NK-92 treated with Interleukin-12 subunit alpha and Interleukin-12 subunit beta, amount 100 ng/mL, for 24 hours (cell line): Measurements from ENCODE around the gene OR6C75.
"Not testable (repeated sequence)": the region's sequence is repeated elsewhere in the genome, so short reads cannot be mapped to it uniquely, and the experiment has no call there.

Experiments used
- DNase-seq: peaks from one replicate; lab custom pipeline; 2025; lab: John Stamatoyannopoulos, UW

Gene OR6C75

DNA sequence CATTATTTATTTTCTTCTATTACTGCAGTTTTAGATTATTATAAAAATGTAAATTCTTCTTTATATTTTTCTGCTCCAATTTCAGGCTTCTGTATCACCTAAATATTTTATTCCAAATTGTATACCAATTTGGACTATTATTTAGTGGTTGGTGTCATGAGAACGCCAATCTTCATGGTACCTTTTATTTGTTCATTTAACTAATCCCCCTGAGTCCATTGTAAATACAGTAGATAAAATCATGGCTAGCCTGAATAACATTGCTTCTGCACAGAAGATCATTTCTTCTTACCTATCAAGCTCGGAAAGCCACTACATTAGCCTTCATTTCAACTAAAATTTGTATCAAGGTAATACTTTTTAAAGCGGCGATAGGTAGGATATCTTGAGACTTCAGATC is at the start of gene OR6C75:
TSS of gene OR6C75 (plus strand) at position 301 of the 400 bp plus-strand sequence. CDS start 2,136 bp downstream, outside the sequence.
- DNase-seq: no peak

DNA sequence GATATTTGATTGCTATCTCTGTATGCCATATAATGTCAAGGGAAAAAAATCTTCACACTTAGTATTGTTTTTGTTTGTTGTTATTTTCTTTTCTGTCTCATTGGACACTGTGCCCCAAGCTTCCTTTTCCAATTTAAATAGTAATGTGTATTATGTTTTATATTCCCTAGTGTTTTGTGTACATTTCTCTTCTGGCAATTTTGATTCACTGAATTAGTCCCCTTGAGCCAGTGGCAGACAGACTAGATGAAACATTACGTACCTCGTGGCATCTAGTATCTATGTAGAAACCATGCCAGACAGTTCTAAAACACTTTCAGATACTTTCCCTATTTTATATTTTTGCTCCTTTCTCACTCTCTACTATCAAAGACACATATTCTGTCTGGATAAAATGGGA is 48.7 kb upstream of the OR6C75 start, which contains the start of gene OR6C1:
TSS of gene OR6C1 (plus strand) at position 301 of the 400 bp plus-strand sequence. CDS start 6,257 bp downstream, outside the sequence.
- no peak for DNase-seq

DNA sequence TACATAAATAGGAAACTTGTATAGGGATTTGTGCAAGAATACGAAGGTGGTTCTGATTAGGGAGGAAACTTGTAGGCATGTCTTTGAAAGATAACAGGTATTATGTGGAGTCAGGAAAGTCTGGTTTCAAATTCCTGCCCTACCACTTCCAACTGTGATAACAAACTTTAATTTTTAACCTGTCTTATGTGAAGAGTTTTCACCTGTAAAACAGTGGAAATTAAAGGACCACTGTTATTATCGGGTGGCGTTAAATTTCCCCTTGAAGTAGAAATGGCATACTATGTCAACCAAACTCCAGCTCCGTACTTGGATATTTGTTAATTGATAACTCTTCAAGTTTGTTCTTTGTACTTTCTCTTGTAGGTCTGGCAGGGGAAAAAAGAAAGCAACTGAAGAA is 42.6 kb upstream of the OR6C75 start:
- DNase-seq: no peak

- not testable (repeated sequence) for DNase-seq
Measured at GRCh38 chr12:55325801-55326200, 37.0 kb upstream of the OR6C75 start.

DNA sequence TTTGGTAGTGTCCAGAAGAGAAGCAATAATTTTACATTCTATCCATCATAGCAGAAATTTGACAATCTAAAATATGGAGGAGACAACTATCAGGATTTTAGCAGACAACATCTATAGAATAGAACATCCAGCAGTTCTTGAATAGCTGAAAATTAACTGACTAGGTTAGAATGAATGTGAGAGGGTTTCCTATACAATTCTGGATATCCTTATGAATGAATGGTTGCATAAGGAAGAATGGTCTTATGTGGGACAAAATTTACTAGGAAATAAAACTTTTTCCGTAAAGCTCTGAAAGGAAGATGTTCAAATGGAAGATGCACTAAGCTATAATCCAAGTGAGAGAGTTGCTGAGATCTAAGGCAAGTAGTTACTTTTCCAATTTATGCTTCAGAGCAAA is 32.3 kb upstream of the OR6C75 start, which contains the start of gene OR6C3:
TSS of gene OR6C3 (plus strand) at position 301 of the 400 bp plus-strand sequence. CDS start 955 bp downstream, outside the sequence.
- DNase-seq: no peak

GRCh38 chr12:55336002-55336401 is 26.8 kb upstream of the OR6C75 start:
- DNase-seq: no peak

DNA sequence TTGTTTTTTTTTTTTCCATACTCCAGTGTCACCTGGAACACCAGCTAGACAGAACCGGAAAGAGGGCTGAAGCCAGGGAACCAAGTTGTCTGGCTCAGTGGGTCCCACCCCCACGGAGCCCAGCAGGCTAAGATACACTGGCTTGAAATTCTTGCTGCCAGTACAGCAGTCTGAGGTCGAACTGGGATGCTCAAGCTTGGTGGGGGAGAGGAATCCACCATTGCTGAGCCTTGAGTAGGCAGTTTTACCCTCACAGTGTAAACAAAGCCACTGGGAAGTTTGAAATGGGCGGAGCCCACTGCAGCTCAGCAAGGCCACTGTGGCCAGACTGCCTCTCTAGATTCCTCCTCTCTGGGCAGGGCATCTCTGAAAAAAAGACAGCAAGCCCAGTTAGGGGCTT is 7.4 kb upstream of the OR6C75 start:
- DNase-seq: not testable (repeated sequence)

GRCh38 chr12:55365086-55365485 is 2.3 kb downstream of the OR6C75 start:
- no peak for DNase-seq

DNA sequence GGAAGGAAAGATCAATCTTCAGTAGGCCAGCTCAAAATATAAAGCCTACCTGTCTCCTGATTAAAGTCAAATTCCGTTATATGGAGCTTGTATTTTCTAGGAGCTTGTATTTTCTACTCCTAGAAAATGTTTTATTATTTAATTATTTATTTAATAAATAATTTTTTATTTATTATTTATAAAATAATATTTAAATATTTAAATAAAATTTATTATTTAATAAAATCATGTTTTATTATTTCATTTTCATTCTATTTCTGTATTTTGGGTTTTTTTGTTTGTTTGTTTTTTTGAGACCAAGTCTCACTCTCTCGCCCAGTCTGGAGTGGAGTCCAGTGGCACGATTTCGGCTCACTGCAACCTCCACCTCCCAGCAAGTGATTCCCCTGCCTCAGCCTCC is 9.7 kb downstream of the OR6C75 start:
- no peak for DNase-seq

GRCh38 chr12:55385891-55386290 is 23.1 kb downstream of the OR6C75 start:
- DNase-seq: no peak

DNA sequence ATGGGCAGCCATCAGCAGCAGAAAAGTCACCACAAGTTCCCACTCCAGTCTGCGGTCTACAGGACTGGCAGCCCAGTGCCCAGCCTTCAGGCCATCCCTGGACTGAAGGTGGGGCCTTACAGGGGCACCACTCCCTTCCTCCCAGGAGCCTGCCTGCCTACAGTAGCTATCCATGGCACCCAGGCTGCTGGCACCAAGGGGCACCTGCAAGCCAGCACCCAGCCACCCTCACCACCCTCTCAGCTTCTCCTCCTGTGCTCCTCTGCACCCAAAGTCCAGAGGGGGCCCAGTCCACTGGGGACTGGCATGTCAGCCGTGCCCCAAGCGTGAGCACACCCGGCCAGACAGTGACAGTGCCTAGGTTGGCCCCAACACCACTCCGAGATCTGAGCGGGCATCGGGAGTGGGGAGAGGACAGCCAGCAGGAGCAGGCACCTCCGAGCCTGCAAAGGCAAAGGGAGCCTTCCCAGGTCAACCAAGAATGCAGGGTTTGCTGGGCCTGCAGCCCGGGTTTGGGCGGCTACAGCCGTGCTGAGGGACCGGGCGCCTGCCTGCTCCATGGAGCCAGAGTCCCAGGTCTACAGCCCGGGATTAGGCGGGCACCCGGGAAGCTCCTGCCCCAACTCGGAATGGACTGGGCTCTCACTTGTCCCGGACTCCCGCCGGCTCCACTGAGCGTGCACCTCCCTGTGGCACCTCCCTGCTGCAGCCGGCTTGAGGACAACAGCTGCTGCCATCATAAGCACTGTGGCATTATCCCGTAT is 29.4 kb downstream of the OR6C75 start:
- DNase-seq: no peak

DNA sequence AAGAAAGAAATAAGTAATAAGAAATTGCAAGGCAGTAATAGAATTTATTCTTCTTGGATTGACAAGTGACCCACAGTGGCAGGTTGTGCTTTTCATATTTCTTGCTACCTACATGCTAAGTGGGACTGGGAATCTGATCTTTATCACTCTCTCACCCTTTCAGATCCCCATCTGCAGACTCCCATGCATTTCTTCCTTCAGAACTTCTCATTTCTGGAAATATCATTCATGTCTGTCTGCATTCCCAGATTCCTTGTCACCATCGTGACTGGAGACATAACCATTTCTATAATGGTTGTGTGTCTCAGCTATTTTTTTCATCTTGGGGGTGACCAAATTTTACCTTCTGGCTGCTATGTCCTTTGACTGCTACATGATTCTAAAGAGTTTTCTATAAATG is 33.6 kb downstream of the OR6C75 start:
- no peak for DNase-seq

DNA sequence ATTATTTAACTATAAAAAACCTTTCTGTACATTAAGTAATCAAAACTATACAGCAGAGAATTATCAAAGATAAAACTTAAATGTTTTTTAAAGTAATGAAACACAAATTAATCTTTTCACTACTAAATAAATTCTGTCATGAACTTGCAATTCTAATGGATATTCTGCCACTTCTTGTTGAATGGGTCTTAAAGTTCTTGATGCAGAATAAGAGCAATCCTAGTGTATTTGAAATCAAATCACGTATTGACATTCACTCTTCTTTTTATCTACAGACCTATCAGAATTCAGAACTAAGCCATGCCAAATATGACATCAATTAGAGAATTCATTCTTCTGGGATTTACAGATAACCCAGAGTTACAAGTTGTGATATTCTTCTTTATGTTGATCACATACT is 37.5 kb downstream of the OR6C75 start, which contains the start of gene OR6C65:
TSS of gene OR6C65 (plus strand) at position 301 of the 400 bp plus-strand sequence. CDS start at position 301, 0 bp downstream.
- no peak for DNase-seq

DNA sequence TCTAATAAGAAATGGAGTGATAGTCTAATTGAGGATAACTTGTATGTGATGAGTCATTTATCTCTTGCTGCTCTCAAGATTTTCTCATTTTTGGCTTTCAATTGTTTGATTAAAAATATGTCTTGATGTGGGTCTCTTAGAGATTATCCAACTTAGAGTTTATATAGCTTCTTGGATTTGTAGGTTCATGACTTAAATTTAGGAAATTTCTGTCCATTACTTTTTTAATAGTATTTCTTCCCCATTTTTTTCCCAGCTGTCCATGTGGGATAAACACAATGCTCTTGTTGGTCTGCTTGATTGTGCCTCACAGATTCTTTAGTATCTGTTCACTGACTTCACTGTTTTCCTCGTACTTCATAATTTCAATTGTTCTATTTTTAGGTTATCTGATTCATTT is 45.1 kb downstream of the OR6C75 start:
- no peak for DNase-seq

- not testable (repeated sequence) for DNase-seq
Measured at GRCh38 chr12:55409133-55409532, 46.4 kb downstream of the OR6C75 start.

DNA sequence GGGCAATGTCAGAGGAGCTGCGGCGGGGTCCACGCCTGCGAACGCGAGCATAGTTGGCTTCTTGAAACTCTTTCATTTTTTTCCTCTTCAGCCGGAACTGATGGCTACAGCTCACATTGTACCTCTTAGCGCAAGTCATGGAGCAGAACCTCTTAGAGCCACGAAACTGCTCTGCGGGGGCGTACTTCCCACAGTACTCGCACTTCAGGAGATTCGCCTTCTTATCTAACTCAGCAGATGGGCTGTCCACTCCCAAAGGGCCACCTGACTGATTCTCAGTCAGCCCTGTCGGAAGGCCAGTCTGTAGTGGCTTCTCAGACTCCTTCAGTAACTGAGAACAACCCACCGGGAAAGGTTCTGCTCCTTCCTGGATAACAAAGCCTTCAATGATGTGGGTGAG is 49.4 kb downstream of the OR6C75 start:
- DNase-seq: not testable (repeated sequence)

DNA sequence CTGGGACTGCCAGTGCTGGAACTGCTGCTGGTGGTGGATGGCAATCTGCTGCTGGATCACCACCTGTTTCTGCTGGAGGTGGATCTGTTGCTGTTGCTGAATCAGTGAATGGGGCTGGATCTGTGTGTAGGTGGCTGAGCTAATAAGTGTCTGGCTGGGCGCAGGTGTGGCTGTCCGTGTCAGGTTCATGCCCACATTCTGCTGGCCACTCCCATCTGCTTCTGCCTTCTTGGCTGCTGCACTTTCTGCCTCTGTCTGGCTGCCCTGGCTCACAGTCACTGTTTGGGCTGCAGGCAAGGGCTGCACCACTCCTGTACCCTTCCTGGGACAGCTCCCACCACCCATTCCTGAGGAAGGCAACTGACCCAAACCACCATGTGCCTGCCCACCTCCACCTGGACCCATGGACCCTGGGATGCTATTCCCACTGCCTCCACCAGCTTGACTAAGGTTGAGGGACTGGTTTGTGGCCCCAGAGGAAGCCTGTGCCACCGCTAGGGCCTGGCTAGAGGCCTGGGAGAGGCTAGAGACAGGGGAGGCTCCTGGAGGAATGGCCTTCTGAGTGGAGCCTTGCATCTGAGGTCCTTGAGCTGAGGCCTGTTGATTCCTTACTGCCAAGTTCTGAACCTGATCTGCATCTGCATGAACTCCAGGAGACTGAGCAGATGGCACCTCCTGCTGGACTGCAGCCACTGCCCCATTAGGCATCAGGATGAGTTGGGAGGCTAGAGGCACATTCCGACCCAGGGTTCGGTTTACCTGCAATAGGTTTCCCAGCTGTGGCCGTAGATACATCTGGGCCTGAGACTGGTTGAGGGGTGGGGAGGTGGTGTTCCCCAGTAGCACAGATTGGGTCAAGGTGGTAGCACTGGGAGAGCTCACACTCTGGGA is 51.0 kb downstream of the OR6C75 start:
- not testable (repeated sequence) for DNase-seq

DNA sequence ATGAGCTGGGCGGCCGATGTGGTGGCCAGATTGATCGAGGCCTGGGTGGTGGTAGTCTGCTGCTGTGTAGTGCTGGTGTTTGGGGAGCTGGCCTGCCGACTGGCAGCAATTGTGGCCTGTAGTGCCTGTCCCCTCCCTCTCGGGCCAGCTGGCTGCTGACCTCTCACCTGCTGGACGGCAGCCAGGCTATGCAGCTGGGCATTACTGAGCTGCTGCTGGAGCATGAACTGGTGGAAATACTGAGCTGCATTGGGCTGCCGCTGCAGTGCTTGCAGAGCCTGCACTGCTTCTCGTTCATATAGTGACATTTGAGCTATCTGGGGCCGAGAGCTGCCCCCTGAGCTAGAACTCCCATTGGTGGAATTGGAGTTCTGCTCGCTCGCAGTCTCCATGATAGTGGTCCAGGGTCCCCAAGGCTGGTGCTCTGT is 51.6 kb downstream of the OR6C75 start:
- not testable (repeated sequence) for DNase-seq

DNA sequence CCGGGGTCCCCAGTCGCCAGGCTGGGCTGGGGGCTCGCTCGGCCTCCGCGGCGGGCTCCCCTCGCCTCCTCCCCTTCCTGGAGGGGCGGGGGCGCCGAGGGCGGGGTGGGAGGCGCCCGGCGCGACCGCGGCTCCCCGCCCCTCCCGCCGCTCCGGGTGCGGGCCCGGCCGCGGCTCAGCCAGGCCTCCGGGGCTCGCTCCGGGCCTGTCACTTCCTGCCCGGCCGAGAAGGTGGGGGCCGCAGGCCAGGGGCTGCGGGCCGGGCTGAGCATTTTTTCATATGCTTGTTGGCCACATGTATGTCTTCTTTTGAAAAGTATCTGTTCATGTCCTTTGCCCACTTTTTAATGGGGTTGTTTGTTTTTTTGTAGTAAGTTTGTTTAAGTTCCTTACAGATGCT is 52.1 kb downstream of the OR6C75 start:
- DNase-seq: not testable (repeated sequence)

GRCh38 chr12:55416961-55417360 is 54.2 kb downstream of the OR6C75 start:
- no peak for DNase-seq
